HepG2 (cell line): ENCODE measurements around the gene ETV2. TPM values are rescaled to one million over a fixed set of nuclear protein-coding genes. Genes with fewer than 3 reads are reported as not detected.

Source experiments
- ADNP ChIP-seq: sonication (generic); formaldehyde crosslinking; IDR thresholded peaks from 2 replicates; pipeline ENCODE4 v1.4.0; 2020; ENCODE audit warnings: missing genetic modification reagents
- CHD2 ChIP-seq: IDR thresholded peaks from 2 replicates; pipeline ENCODE4 v1.6.1; 2011; ENCODE audit warnings: low read depth, low read length, improper control_type of control experiment
- KMT2B ChIP-seq: IDR thresholded peaks from 2 replicates; pipeline ENCODE4 v1.6.1; 2016; ENCODE audit warnings: missing genetic modification reagents, missing compliant biosample characterization
- LCORL ChIP-seq, 2 experiments: fragments of 450-650 bp in 1 of 2; sonication (generic) in 1 of 2; formaldehyde crosslinking in 1 of 2; IDR thresholded peaks; 2 replicates each; pipeline versions ENCODE4 v1.5.0 to v1.6.1; 2017 to 2020; ENCODE audit warnings: antibody characterized with exemption in 1 of 2, missing genetic modification reagents in 1 of 2
- MTA3 ChIP-seq: sonication (generic); formaldehyde crosslinking; IDR thresholded peaks from 2 replicates; pipeline ENCODE4 v1.4.0; 2020; ENCODE audit warnings: missing genetic modification reagents
- NKX3-1 ChIP-seq: sonication (generic); formaldehyde crosslinking; IDR thresholded peaks from 2 replicates; pipeline ENCODE4 v1.5.0; 2020; ENCODE audit warnings: missing genetic modification reagents
- PHF20 ChIP-seq: sonication (generic); formaldehyde crosslinking; IDR thresholded peaks from 2 replicates; pipeline ENCODE4 v1.5.0; 2020; ENCODE audit warnings: mild to moderate bottlenecking, missing genetic modification reagents
- POGZ ChIP-seq: sonication (generic); formaldehyde crosslinking; IDR thresholded peaks from 2 replicates; pipeline ENCODE4 v1.4.0; 2020; ENCODE audit warnings: mild to moderate bottlenecking, missing genetic modification reagents
- RCOR2 ChIP-seq: IDR thresholded peaks from 2 replicates; pipeline ENCODE4 v1.6.1; 2016; ENCODE audit warnings: missing biosample characterization, missing genetic modification reagents
- RERE ChIP-seq: IDR thresholded peaks from 2 replicates; pipeline ENCODE4 v1.6.1; 2016; ENCODE audit warnings: low read depth, missing genetic modification reagents, missing compliant biosample characterization
- TAF1 ChIP-seq: sonication (generic); formaldehyde crosslinking; IDR thresholded peaks from 2 replicates; pipeline ENCODE4 v1.4.0; 2020; ENCODE audit warnings: missing genetic modification reagents
- TBX3 ChIP-seq: fragments of 450-650 bp; IDR thresholded peaks from 2 replicates; pipeline ENCODE4 v1.6.1; 2017; ENCODE audit warnings: antibody characterized with exemption, mild to moderate bottlenecking, inconsistent platforms, borderline replicate concordance
- TCF7 ChIP-seq: sonication (generic); IDR thresholded peaks from 2 replicates; pipeline ENCODE4 v1.6.1; 2016; ENCODE audit warnings: antibody characterized with exemption, low read depth
- TFE3 ChIP-seq: IDR thresholded peaks from 2 replicates; pipeline ENCODE4 v1.6.1; 2016
- ZBTB21 ChIP-seq: sonication (generic); formaldehyde crosslinking; IDR thresholded peaks from 2 replicates; pipeline ENCODE4 v1.4.0; 2020; ENCODE audit warnings: missing genetic modification reagents
- ZBTB7B ChIP-seq: sonication (generic); formaldehyde crosslinking; IDR thresholded peaks from 2 replicates; pipeline ENCODE4 v1.4.0; 2020; ENCODE audit warnings: missing genetic modification reagents
- ZNF10 ChIP-seq: sonication (generic); formaldehyde crosslinking; IDR thresholded peaks from 2 replicates; pipeline ENCODE4 v1.4.0; 2020; ENCODE audit warnings: mild to moderate bottlenecking, low read depth, missing genetic modification reagents, borderline replicate concordance
- ZNF362 ChIP-seq: sonication (generic); formaldehyde crosslinking; IDR thresholded peaks from 2 replicates; pipeline ENCODE4 v1.4.0; 2020; ENCODE audit warnings: missing genetic modification reagents, mild to moderate bottlenecking, borderline replicate concordance
- ZNF468 ChIP-seq: sonication (generic); formaldehyde crosslinking; IDR thresholded peaks from 2 replicates; pipeline ENCODE4 v1.8.0; 2022; ENCODE audit warnings: mild to moderate bottlenecking, moderate library complexity, missing genetic modification reagents
- ZNF704 ChIP-seq: sonication (generic); formaldehyde crosslinking; IDR thresholded peaks from 2 replicates; pipeline ENCODE4 v1.8.1; 2023; ENCODE audit warnings: mild to moderate bottlenecking, inconsistent platforms, moderate library complexity, missing genetic modification reagents, borderline replicate concordance
- ZNF746 ChIP-seq: sonication (generic); formaldehyde crosslinking; IDR thresholded peaks from 2 replicates; pipeline ENCODE4 v1.8.0; 2022; ENCODE audit warnings: mild to moderate bottlenecking, missing genetic modification reagents
- ZNF780A ChIP-seq: sonication (generic); formaldehyde crosslinking; IDR thresholded peaks from 2 replicates; pipeline ENCODE4 v1.8.0; 2022; ENCODE audit warnings: mild to moderate bottlenecking, missing genetic modification reagents, moderate library complexity
- polyA plus RNA-seq, 8 experiments: library from polyadenylated mRNA; depleted of rRNA in 3 of 8; stranded (reverse) in 7 of 8; unstranded in 1 of 8; fragments of >200 nt; fragmentation: Illumina TruSeq in 4 of 8; extraction: Trizol in 4 of 8; gene quantifications; 2 replicates each; pipeline versions ENCODE4 v1.2.1 to v1.2.3, GENCODE V29; 2011 to 2016; ENCODE audit warnings: low read depth in 4 of 8, missing spikeins in 1 of 8, mixed read lengths in 1 of 8; ENCODE audit not compliant: insufficient read depth in 1 of 8
- total RNA-seq, 5 experiments: library from RNA; depleted of rRNA; stranded (reverse); fragments of >200 nt; fragmentation: Illumina TruSeq; extraction: Trizol; gene quantifications; 2 replicates each; pipeline ENCODE4 v1.2.3, GENCODE V29; 2016; ENCODE audit warnings: low read depth in 1 of 5

The ETV2 gene
- total and polyA plus RNA-seq, 2 of the 13 experiments (the other 11 are each of a cell fraction or from before 2014, with no cell fraction given), result 0.07 to 0.20 TPM

- no peak for TF ChIP-seq RERE (CRISPR knock-in tag)
- no peak; the same call in 1 of the 2 replicates for TF ChIP-seq NKX3-1 (CRISPR knock-in tag)
- no peak for TF ChIP-seq ZNF10 (CRISPR knock-in tag)
- no peak for TF ChIP-seq CHD2
- no peak for TF ChIP-seq ZNF704 (CRISPR knock-in tag)
- 0 out of 2 replicates have a peak, but pooled peaks have one; percentile 39 for TF ChIP-seq ZBTB7B (CRISPR knock-in tag)
- no peak for TF ChIP-seq RCOR2 (CRISPR knock-in tag)
- peak; percentile 76 for TF ChIP-seq POGZ (CRISPR knock-in tag)
- TF ChIP-seq TFE3, result no peak
- TF ChIP-seq KMT2B (CRISPR knock-in tag), result peak; percentile 94
- no peak for TF ChIP-seq TCF7
- no peak for TF ChIP-seq MTA3
- no peak for TF ChIP-seq ZNF780A (CRISPR knock-in tag)
- peak; percentile 67; the same call in 1 of the 2 replicates for TF ChIP-seq TAF1
- peak; percentile 92 for TF ChIP-seq PHF20 (CRISPR knock-in tag)
- no peak for TF ChIP-seq ZNF362 (CRISPR knock-in tag)
- TF ChIP-seq ZNF746 (CRISPR knock-in tag), result no peak
- TF ChIP-seq ZNF468 (CRISPR knock-in tag), result no peak
- no peak for TF ChIP-seq TBX3
- no peak for TF ChIP-seq ADNP (CRISPR knock-in tag)
- TF ChIP-seq LCORL (IDR thresholded peaks at IDR 0.05), result no peak
- peak; percentile 54 for TF ChIP-seq LCORL (CRISPR knock-in tag; IDR thresholded peaks at IDR 0.05)
- TF ChIP-seq ZBTB21 (CRISPR knock-in tag), result peak; percentile 96
Measured at GRCh38 chr19:35612559-35613321, 28.8 kb upstream of the ETV2 start, which contains the start of gene HAUS5 (continued).
